Body of pancreas (tissue), 4 donors: ENCODE results near the gene RTN3.

Source experiments
- CTCF ChIP-seq, 7 experiments: fragments of 450-650 bp in 4 of 7; fragments of 200-600 bp in 3 of 7; sonication (generic) in 3 of 7; IDR thresholded peaks; one replicate each; pipeline ENCODE4 v1.5.1; 2016 to 2019; ENCODE audit warnings: antibody characterized with exemption in 7 of 7
- POLR2A ChIP-seq, 3 donors: fragments of 450-650 bp; IDR thresholded peaks; one replicate each; pipeline ENCODE4 v1.6.1; 2016; ENCODE audit warnings: antibody characterized with exemption in 3 of 3, mild to moderate bottlenecking in 2 of 3

GRCh38 chr11:63683133-63683991, 2.1 kb downstream of the RTN3 start:
- TF ChIP-seq CTCF (IDR thresholded peaks at IDR 0.05), result no peak
- no peak for TF ChIP-seq POLR2A (IDR thresholded peaks at IDR 0.05)
